Mucosa of stomach (tissue), 1 donor: ENCODE data around the gene IFT27.
"Not testable (repeated sequence)": the region's sequence is repeated elsewhere in the genome, so short reads cannot be mapped to it uniquely, and the experiment has no call there.

Experiments used
- H3K27me3 ChIP-seq: one replicate; pipeline ENCODE4 v1.7.0; 2013; ENCODE audit warnings: mild to moderate bottlenecking, low read length; ENCODE audit not compliant: control insufficient read depth, insufficient read depth
- H3K36me3 ChIP-seq: one replicate; pipeline ENCODE4 v1.7.0; 2013; ENCODE audit warnings: low read length; ENCODE audit not compliant: control insufficient read depth, insufficient read depth
- H3K4me1 ChIP-seq: one replicate; pipeline ENCODE4 v1.7.0; 2013; ENCODE audit warnings: mild to moderate bottlenecking, low read length; ENCODE audit not compliant: control insufficient read depth, insufficient read depth
- H3K4me3 ChIP-seq: one replicate; pipeline ENCODE4 v1.7.0; 2013; ENCODE audit warnings: low read length
- H3K9ac ChIP-seq: one replicate; pipeline ENCODE4 v1.7.0; 2013; ENCODE audit warnings: mild to moderate bottlenecking, low read length, moderate library complexity
- H3K9me3 ChIP-seq: one replicate; pipeline ENCODE4 v1.7.0; 2013; ENCODE audit warnings: mild to moderate bottlenecking, low read length, moderate library complexity; ENCODE audit not compliant: control insufficient read depth
- donor health status: Pancreatic carcinoma.

IFT27 gene

GRCh38 chr22:36760786-36761185 is 15.1 kb downstream of the IFT27 start:
- no peak overlapping the region for H3K4me3 ChIP-seq
- H3K9ac ChIP-seq, result no peak overlapping the region
- no peaks in the 10 kb centered on the region for H3K27me3 ChIP-seq
- no peaks in the 10 kb centered on the region for H3K9me3 ChIP-seq
- H3K36me3 ChIP-seq, result peaks cover 4% of the 10 kb centered on the region
- H3K4me1 ChIP-seq, result peaks cover 12% of the 10 kb centered on the region

GRCh38 chr22:36759481-36760159 is 16.3 kb downstream of the IFT27 start:
- Histone ChIP-seq H3K9ac (no peak overlapping the region), H3K4me1 (peaks cover 12% of the 10 kb centered on the region), H3K36me3 (peaks cover 4% of the 10 kb centered on the region), H3K9me3 (no peaks in the 10 kb centered on the region), H3K4me3 (no peak overlapping the region), H3K27me3 (no peaks in the 10 kb centered on the region)

DNA sequence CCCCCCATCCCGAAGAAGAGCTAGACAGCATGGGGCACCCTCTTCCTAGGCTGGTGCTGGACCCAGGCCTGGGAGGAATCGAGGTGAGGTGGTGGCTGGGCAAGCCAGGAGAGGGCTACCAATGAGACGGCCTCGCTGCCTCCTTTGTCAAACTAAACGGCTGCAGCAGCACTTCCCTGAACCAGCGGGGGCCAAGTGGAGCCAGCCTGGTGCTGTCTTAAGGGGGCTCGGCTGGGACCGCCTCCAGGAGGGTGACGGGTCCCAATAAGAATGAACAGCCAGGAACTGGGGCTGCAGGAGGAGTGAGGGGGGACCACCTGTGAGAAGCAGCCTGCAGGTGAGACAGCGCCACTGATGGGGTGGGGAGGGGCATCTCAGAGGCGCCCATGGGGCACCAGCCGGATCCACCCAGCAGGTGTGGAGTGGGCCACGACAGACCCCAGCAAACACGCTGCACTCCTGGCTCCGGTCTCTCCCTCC is 17.1 kb downstream of the IFT27 start:
- Histone ChIP-seq H3K27me3 (no peaks in the 10 kb centered on the region), H3K36me3 (peaks cover 4% of the 10 kb centered on the region), H3K9ac (no peak overlapping the region), H3K9me3 (no peaks in the 10 kb centered on the region), H3K4me3 (no peak overlapping the region), H3K4me1 (peaks cover 9% of the 10 kb centered on the region)

DNA sequence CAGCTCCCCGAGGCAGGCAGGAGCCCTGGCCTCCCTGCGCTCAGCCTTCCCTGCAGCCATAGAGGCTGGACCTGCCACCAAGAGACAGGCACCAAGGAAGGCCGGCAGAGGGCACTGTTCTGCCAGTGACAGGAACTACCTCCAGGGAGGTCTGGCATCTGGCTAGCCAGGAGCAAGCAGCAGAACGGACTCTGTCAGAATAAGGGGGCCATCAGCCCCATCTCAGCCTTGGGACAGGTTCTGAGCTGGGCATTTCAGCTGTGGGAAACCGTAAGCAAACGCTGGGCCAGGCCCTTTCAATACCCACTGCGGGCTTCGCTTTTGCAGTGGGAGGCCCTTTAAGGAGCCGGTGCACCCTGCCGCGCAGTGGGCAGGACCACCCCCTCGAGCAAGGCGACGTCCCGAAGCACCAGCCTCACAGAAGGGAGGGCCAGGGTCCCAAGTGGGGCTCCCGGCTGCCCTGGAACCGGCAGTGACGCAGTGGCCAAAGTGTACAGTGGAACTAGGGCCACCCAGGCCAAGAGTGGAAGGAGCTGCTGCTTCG is 18.2 kb downstream of the IFT27 start:
- no peaks in the 10 kb centered on the region for H3K9me3 ChIP-seq
- H3K4me3 ChIP-seq, result no peak overlapping the region
- H3K36me3 ChIP-seq, result peaks cover 3% of the 10 kb centered on the region
- H3K4me1 ChIP-seq, result peaks cover 6% of the 10 kb centered on the region
- H3K27me3 ChIP-seq, result no peaks in the 10 kb centered on the region
- no peak overlapping the region for H3K9ac ChIP-seq

DNA sequence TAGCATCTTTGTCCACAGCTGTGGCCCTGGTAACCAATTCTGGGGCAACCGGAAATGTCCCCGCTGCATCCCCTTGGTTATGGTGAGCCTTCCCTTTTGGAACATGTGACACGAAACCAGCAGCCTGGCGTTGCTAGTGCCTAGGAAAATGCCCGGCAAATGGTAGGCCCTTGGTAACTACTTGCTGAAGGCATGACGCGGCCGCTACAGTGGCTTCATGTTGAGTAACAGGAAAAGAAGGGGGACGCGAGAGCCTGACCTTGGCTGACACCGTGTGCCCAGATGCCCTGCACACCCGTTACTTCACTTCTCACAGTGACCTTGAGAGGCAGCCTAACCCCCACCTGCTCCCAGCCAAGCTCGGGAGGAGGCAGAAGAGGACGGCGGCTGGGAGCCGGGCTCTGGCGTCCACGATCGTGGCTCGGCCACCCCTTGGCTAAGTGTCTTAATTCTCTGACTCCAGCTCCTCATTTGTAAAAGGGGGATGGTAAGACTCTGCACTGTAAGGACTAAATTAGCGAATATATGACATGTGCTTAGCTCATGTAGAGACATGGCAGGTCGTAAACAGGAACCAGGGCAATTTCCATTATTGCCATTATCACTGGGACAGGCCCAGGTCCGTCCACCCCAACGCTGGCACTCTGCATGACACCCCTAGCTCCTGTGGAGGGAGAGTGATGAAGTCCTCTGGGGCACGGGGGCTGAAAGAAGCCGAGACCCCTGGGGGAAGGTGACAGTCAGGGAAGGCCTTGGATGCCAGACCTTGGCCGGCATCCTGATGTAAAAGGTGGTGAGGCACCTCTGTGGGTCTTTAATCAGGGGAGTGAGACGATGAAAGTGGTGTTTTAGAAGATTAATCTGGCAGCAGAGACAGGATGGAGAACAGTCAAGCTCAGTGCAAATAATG is 18.9 kb downstream of the IFT27 start:
- no peaks in the 10 kb centered on the region for H3K36me3 ChIP-seq
- no peaks in the 10 kb centered on the region for H3K27me3 ChIP-seq
- no peak overlapping the region for H3K4me3 ChIP-seq
- H3K9me3 ChIP-seq, result no peaks in the 10 kb centered on the region
- no peak overlapping the region for H3K9ac ChIP-seq
- H3K4me1 ChIP-seq, result peaks cover 6% of the 10 kb centered on the region

DNA sequence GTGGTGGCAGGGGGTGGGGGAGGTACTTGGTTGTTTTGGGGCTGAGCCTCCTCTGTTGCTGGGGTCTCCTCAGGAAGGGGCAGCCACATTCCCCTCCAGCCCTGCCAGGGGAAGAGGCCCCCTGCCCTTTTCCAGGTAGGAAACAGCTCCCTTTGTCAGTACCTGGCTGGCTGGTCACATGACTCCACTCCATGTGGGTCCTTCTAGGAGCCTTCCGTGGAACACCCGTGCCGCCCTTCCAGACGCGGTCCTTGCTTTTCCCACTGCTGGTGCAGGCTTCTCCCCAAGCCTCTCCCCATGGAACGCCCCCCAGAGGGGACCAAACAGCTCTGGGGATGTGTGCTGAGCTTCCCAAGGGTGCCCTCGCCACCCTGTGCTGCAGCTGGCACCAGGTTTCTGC is 19.9 kb downstream of the IFT27 start:
- Histone ChIP-seq H3K27me3 (no peaks in the 10 kb centered on the region), H3K36me3 (no peaks in the 10 kb centered on the region), H3K9ac (no peak overlapping the region), H3K4me1 (peaks cover 6% of the 10 kb centered on the region), H3K4me3 (no peak overlapping the region), H3K9me3 (no peaks in the 10 kb centered on the region)

DNA sequence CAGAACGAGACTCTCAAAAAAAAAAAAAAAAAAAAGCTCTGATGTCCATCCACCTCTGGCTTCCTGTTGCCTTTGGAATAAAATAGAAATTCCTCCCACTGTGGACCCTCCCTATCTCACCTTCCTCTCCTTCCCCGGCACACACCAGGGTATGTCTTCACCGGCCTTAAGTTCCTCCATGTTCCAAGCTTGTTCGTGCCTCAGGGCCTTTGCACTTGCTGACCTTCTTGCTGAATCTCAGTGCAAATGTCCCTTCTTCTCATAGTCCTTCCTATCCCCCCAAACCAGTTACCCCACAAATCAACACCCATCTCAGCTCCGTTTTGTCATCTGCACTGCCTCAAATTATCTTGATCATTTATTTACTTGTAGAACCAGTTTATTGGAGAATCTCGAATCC is 20.6 kb downstream of the IFT27 start:
- H3K4me3 ChIP-seq, result no peak overlapping the region
- H3K9ac ChIP-seq, result no peak overlapping the region
- no peaks in the 10 kb centered on the region for H3K36me3 ChIP-seq
- peaks cover 6% of the 10 kb centered on the region for H3K4me1 ChIP-seq
- H3K9me3 ChIP-seq, result no peaks in the 10 kb centered on the region
- H3K27me3 ChIP-seq, result no peaks in the 10 kb centered on the region

- not testable (repeated sequence) for H3K4me3 ChIP-seq, H3K36me3 ChIP-seq, H3K4me1 ChIP-seq, H3K9me3 ChIP-seq, H3K9ac ChIP-seq, H3K27me3 ChIP-seq
Measured at GRCh38 chr22:36754881-36755280, 21.0 kb downstream of the IFT27 start.

GRCh38 chr22:36753916-36754315 is 22.0 kb downstream of the IFT27 start:
- no peaks in the 10 kb centered on the region for H3K36me3 ChIP-seq
- no peaks in the 10 kb centered on the region for H3K27me3 ChIP-seq
- peaks cover 6% of the 10 kb centered on the region for H3K4me1 ChIP-seq
- H3K9me3 ChIP-seq, result no peaks in the 10 kb centered on the region
- H3K4me3 ChIP-seq, result no peak overlapping the region
- H3K9ac ChIP-seq, result no peak overlapping the region

- Histone ChIP-seq H3K4me3 (no peak overlapping the region), H3K9me3 (no peaks in the 10 kb centered on the region), H3K9ac (no peak overlapping the region), H3K27me3 (no peaks in the 10 kb centered on the region), H3K36me3 (no peaks in the 10 kb centered on the region), H3K4me1 (peaks cover 6% of the 10 kb centered on the region)
Measured at GRCh38 chr22:36753120-36753802, 22.7 kb downstream of the IFT27 start.

GRCh38 chr22:36746375-36746970 is 29.4 kb downstream of the IFT27 start:
- Histone ChIP-seq H3K27me3 (peaks cover 3% of the 10 kb centered on the region), H3K4me3 (no peak overlapping the region), H3K4me1 (no peaks in the 10 kb centered on the region), H3K9me3 (no peaks in the 10 kb centered on the region), H3K9ac (no peak overlapping the region), H3K36me3 (no peaks in the 10 kb centered on the region)
